K562 (cell line): ENCODE data around the gene ACBD5. TPM values are rescaled to one million over a fixed set of nuclear protein-coding genes. Genes with fewer than 3 reads are reported as not detected.
A peak's percentile ranks its signal among the peaks of the same experiment; 100 is the strongest.

ENCODE experiments used
- ADNP ChIP-seq: fragments of 200-800 bp; sonication (Bioruptor generic); IDR thresholded peaks from 2 replicates; pipeline ENCODE4 v1.6.1; 2016; ENCODE audit warnings: missing genetic modification characterization, missing compliant biosample characterization
- ARID2 ChIP-seq: fragments of 450-650 bp; IDR thresholded peaks from 2 replicates; pipeline ENCODE4 v1.6.1; 2017; ENCODE audit warnings: antibody characterized with exemption, mild to moderate bottlenecking
- CTCFL ChIP-seq: IDR thresholded peaks from 2 replicates; pipeline ENCODE4 v1.6.1; 2011; ENCODE audit warnings: borderline replicate concordance, low read depth, mild to moderate bottlenecking, moderate library complexity, low read length; ENCODE audit not compliant: insufficient read depth, poor library complexity, severe bottlenecking
- DMBX1 ChIP-seq: fragments of 250-450 bp; sonication (Bioruptor Pico); IDR thresholded peaks from 2 replicates; pipeline ENCODE4 v1.8.0; 2022; ENCODE audit warnings: inconsistent platforms, mild to moderate bottlenecking, moderate library complexity, borderline replicate concordance
- KDM4B ChIP-seq, 2 experiments: fragments of 450-650 bp in 1 of 2; sonication (generic) in 1 of 2; IDR thresholded peaks; 2 replicates each; pipeline ENCODE4 v1.6.1; 2016 to 2017; ENCODE audit warnings: borderline replicate concordance in 2 of 2, antibody characterized with exemption in 1 of 2, low read depth in 1 of 2, mild to moderate bottlenecking in 1 of 2
- KLF16 ChIP-seq: IDR thresholded peaks from 2 replicates; pipeline ENCODE4 v1.6.1; 2016; ENCODE audit warnings: antibody characterized with exemption
- MEF2A ChIP-seq: IDR thresholded peaks from 2 replicates; pipeline ENCODE4 v1.6.1; 2011; ENCODE audit warnings: low read depth, mild to moderate bottlenecking, low read length, moderate library complexity; ENCODE audit not compliant: control insufficient read depth
- NCOA2 ChIP-seq, 2 experiments: fragments of 450-650 bp; IDR thresholded peaks; 2 replicates each; pipeline ENCODE4 v1.6.1; 2018; ENCODE audit warnings: mild to moderate bottlenecking in 2 of 2, moderate library complexity in 1 of 2; ENCODE audit not compliant: partially characterized antibody in 2 of 2
- POLR2B ChIP-seq: fragments of 450-650 bp; IDR thresholded peaks from 2 replicates; pipeline ENCODE4 v1.6.1; 2018; ENCODE audit warnings: low read depth; ENCODE audit not compliant: partially characterized antibody
- WHSC1 ChIP-seq: IDR thresholded peaks from one replicate; pipeline ENCODE4 v1.6.1; 2012; ENCODE audit warnings: low read length, control low read depth, inconsistent platforms
- ZFX ChIP-seq: sonication (generic); formaldehyde crosslinking; IDR thresholded peaks from 2 replicates; pipeline ENCODE4 v1.8.0; 2022; ENCODE audit warnings: mild to moderate bottlenecking, missing genetic modification reagents, moderate library complexity
- ZNF561 ChIP-seq: fragments of 450-650 bp; formaldehyde crosslinking; conservative IDR thresholded peaks from 2 replicates; pipeline ENCODE4 v1.4.0; 2020; ENCODE audit warnings: mild to moderate bottlenecking, moderate library complexity
- ZNF644 ChIP-seq: fragments of 200-800 bp; sonication (Bioruptor generic); IDR thresholded peaks from 2 replicates; pipeline ENCODE4 v1.6.1; 2016; ENCODE audit warnings: low read depth, missing genetic modification characterization, missing compliant biosample characterization
- ZNF75A ChIP-seq: fragments of 450-650 bp; formaldehyde crosslinking; IDR thresholded peaks from 2 replicates; pipeline ENCODE4 v1.4.0; 2020; ENCODE audit warnings: mild to moderate bottlenecking
- ZNF830 ChIP-seq: fragments of 250-450 bp; sonication (Bioruptor Pico); IDR thresholded peaks from 2 replicates; pipeline ENCODE4 v1.5.0; 2021; ENCODE audit warnings: mild to moderate bottlenecking
- polyA plus RNA-seq, 8 experiments: library from polyadenylated mRNA; depleted of rRNA in 4 of 8; stranded (reverse) in 5 of 8; unstranded in 3 of 8; fragments of >200 nt; fragmentation: Nextera tagmentation in 2 of 8; fragmentation: Illumina TruSeq in 1 of 8; extraction: Ambion mirVana in 2 of 8; extraction: Trizol in 1 of 8; gene quantifications; 2 replicates each; pipeline versions ENCODE4 v1.2.1 to v1.2.3, GENCODE V29; 2011 to 2014; ENCODE audit warnings: inconsistent platforms in 1 of 8, missing spikeins in 1 of 8
- total RNA-seq, 7 experiments: library from RNA; depleted of rRNA in 6 of 7; stranded (reverse); fragments of >200 nt in 6 of 7; fragmentation: Illumina TruSeq in 2 of 7; extraction: Trizol in 2 of 7; gene quantifications; 2 replicates each; pipeline versions ENCODE4 v1.2.1 to v1.2.3, GENCODE V29; 2011 to 2021; ENCODE audit warnings: low replicate concordance in 1 of 7
- TF ChIP-seq, protein P1 (sequence below): fragments of 250-450 bp; sonication (Bioruptor Pico); IDR thresholded peaks from 2 replicates; pipeline ENCODE4 v1.4.0; 2020

Gene ACBD5
- total and polyA plus RNA-seq, 9 of the 15 experiments (the other 6 are each of a cell fraction or from before 2014, with no cell fraction given): 1.5 to 10.3 (median 7.8) TPM

GRCh38 chr10:27241652-27242472 lies 1.3 kb upstream of the ACBD5 start (continued):
- peak; percentile 95 for TF ChIP-seq ZNF644
- peak in 1 of 2 experiments; percentile 92; a peak in 1 of 4 replicates for TF ChIP-seq KDM4B (IDR thresholded peaks at IDR 0.05; ENCODE audit: borderline replicate concordance in 2 of 2, low read depth in 1 of 2)
- TF ChIP-seq, protein P1, sequence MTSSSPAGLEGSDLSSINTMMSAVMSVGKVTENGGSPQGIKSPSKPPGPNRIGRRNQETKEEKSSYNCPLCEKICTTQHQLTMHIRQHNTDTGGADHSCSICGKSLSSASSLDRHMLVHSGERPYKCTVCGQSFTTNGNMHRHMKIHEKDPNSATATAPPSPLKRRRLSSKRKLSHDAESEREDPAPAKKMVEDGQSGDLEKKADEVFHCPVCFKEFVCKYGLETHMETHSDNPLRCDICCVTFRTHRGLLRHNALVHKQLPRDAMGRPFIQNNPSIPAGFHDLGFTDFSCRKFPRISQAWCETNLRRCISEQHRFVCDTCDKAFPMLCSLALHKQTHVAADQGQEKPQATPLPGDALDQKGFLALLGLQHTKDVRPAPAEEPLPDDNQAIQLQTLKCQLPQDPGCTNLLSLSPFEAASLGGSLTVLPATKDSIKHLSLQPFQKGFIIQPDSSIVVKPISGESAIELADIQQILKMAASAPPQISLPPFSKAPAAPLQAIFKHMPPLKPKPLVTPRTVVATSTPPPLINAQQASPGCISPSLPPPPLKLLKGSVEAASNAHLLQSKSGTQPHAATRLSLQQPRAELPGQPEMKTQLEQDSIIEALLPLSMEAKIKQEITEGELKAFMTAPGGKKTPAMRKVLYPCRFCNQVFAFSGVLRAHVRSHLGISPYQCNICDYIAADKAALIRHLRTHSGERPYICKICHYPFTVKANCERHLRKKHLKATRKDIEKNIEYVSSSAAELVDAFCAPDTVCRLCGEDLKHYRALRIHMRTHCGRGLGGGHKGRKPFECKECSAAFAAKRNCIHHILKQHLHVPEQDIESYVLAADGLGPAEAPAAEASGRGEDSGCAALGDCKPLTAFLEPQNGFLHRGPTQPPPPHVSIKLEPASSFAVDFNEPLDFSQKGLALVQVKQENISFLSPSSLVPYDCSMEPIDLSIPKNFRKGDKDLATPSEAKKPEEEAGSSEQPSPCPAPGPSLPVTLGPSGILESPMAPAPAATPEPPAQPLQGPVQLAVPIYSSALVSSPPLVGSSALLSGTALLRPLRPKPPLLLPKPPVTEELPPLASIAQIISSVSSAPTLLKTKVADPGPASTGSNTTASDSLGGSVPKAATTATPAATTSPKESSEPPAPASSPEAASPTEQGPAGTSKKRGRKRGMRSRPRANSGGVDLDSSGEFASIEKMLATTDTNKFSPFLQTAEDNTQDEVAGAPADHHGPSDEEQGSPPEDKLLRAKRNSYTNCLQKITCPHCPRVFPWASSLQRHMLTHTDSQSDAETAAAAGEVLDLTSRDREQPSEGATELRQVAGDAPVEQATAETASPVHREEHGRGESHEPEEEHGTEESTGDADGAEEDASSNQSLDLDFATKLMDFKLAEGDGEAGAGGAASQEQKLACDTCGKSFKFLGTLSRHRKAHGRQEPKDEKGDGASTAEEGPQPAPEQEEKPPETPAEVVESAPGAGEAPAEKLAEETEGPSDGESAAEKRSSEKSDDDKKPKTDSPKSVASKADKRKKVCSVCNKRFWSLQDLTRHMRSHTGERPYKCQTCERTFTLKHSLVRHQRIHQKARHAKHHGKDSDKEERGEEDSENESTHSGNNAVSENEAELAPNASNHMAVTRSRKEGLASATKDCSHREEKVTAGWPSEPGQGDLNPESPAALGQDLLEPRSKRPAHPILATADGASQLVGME (CRISPR knock-in tag): no peak
- TF ChIP-seq KLF16: no peak; the same call in 1 of the 2 replicates
- no peak for TF ChIP-seq NCOA2 (IDR thresholded peaks at IDR 0.05; ENCODE audit: partially characterized antibody in 2 of 2)
- no peak for TF ChIP-seq ZNF75A
- no peak for TF ChIP-seq MEF2A
- TF ChIP-seq ZFX (CRISPR knock-in tag): peak; percentile 91
- no peak for TF ChIP-seq ZNF830 (CRISPR knock-in tag)
- TF ChIP-seq WHSC1: no peak
- TF ChIP-seq ZNF561 (CRISPR knock-in tag): no peak
- TF ChIP-seq DMBX1 (CRISPR knock-in tag): peak; percentile 87
- peak; percentile 77 for TF ChIP-seq POLR2B
- no peak for TF ChIP-seq CTCFL
- TF ChIP-seq ARID2: no peak
- TF ChIP-seq ADNP: 0 out of 2 replicates have a peak, but pooled peaks have one; percentile 38
